CD4-positive, alpha-beta T cell treated with Interleukin-4 for 1 hour (primary cell): ENCODE data around the gene NUBPL.
"Not testable (repeated sequence)": the region's sequence is repeated elsewhere in the genome, so short reads cannot be mapped to it uniquely, and the experiment has no call there.

Source experiments
- DNase-seq, 2 donors: peaks; one replicate each; pipeline ENCODE4 v3.0.0-alpha.2; 2020 to 2022

Gene NUBPL

DNA sequence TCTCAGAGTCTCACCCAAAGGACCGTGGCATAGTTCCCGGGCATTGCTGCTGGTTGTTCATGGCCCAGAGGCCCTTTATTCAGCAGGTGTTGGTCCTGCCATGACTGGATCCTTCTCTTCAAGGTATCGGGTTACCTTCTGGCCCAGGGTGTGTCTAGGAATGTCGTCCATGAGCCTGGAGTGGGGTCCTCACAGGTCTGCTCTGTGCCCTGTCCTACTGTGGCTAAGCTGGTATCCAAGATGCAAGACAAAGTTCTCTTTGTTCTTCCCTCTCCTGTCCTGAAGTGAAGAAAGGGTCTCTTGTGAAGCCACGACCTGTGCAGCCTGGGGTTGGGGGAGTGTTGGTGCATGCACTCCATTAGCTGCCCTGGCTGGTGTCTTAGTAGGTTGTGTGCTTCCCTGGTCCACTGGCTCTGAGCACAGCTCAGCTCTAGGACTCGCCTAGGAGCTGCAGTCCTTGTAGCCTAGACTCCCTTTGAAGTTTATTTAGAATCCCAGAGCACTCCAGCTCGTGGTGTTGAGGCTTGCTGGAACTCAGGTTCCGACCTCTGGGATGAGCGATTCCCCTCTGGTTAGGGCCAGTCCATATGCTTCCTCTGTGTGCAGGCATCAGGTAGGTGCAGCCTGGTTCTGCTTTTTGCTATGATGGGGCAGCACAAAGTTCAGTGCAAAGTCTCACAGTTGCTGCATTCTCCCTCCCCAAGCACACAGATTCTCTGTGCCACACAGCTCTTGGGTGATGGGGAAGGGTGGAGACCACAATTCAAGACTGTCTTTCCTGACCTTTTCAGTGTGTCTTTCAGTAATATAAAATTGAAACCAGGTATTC lies 117.4 kb downstream of the NUBPL start:
- DNase-seq, result no peak

DNA sequence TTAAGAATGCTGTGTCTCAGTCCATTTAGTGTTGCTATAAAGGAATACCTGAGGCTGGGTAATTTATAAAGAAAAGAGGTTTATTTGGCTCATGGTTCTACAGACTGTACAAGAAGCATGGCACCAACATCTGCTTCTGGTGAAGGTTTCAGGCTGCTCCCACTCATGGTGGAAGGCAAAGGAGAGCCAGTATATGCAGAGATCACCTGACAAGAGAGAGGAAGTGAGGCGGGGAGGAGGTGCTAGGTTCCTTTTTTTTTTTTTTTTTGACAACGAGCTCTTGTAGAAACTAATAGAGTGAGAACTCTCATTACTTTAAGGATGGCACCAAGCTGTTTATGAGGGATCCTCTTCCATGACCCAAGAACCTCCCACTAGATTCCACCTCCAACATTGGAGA lies 121.6 kb downstream of the NUBPL start:
- no peak for DNase-seq

DNA sequence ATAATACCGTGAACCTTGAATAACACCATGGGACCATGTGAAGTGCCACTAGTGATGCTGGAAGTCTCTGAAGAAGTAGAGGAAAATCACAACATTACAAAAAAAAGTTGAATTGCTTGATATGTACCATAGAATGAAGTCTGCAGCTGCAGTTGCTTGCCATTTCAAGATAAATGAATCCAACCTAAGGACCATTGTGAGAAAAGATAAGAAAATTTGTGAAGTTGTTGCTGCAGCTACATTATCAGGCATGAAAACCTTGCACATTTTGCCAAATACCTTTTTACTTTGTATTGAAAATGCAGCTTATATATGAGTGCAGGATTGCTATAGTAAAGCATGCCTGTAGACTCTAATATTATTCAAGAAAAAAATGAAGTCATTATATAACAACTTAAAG lies 126.5 kb downstream of the NUBPL start:
- DNase-seq, result no peak

DNA sequence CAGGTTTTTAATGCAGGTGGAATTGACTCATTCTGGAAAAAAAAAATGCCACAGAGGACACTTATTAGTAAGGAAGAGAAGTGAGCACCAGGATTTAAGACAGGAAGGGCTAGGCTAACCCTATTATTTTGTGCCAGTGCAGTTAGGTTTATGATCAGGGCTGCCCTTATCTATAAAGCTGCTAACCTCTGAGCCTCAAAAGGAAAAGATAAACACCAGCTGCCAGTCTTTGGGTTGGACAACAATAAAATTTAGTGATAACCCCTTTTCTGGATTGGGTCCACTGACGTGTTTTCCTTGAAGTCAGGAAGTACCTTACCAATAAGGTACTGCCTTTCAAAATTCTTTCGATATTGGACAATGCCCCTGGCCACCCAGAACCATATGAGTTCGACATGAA lies 128.9 kb downstream of the NUBPL start:
- no peak for DNase-seq

DNA sequence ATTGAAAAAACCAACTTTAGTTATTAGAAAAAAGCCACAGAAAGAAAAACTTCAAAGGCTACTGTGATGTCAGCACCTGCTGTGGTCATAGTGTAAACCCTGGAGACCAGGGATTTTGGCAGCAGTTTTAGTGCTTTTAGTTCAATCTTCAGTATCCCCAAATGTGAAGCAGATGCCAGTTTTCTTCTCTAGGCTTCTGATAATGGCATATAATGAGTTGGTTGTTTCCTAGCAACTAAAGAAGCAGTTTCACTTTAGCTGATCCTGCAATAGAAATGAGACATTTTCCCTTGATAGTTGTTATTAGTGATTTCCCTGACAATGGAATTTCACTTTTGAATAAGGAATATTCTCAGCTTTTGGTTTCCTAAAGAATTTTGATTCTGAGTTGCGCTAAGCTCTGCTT lies 131.2 kb downstream of the NUBPL start:
- DNase-seq, result no peak

DNA sequence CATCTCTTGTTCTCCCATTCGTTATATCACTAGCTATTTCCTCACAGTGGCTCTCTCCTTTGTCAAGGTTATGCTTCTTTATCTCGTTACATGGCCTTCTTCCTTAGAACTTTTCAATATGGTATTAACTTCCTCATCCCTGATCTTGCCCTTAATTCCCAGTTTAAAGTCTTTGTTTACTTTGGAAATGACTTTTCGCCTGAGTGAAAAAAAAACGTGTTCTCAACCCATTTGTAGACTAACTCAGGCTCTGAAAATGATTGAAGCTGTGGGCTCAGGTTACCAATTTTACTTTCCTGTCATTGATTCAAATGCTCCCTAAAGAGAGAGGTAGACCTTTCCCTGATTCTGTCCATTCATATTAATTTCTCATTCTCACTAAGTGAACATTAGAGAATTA lies 135.2 kb downstream of the NUBPL start:
- no peak for DNase-seq

DNA sequence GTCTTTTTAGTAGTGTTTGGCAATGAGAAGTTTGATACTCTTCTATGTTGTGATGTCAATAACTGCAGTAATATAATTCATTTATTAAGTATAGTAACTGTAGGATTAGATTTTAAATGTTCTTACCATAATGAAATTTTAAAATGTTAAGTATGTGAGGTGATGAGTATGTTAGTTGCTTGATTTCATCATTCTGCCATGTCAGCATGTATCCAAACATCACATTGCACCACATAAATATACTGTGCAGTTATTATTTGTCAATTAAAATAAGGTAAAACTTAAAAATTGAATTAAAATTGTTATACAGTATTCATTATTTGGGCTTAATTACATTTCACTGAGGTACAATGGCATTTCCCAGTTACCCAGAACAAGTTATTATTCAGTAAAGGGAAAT lies 138.6 kb downstream of the NUBPL start:
- DNase-seq, result no peak

DNA sequence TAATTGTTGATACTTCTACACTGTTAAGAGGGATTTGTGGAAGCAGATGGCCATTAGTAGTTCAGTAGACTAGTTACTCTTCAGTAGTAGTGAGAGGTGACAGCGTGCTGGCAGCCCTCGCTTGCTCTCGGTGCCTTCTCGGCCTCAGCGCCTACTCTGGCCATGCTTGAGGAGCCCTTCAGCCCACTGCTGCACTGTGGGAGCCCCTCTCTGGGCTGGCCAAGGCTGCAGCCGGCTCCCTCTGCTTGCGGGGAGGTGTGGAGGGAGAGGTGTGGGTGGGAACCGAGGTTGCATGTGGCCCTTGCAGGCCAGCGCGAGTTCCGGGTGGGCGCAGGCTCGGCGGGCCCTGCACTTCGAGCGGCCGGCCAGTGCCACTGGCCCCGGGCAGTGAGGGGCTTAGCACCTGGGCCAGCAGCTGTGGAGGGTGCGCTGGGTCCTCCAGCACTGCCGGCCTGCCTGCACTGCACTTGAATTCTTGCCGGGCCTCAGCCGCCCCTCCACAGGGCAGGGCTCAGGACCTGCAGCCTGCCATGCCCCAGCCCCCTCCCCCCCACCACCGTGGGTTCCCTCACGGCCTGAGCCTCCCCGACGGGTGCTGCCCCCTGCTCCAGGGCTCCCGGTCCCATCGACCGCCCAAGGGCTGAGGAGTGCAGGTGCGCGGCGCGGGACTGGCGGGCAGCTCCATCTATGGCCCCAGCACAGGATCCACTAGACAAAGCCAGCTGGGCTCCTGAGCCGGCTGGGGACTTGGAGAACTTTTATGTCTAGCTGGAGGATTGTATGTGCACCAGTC lies 139.3 kb downstream of the NUBPL start:
- no peak for DNase-seq

DNA sequence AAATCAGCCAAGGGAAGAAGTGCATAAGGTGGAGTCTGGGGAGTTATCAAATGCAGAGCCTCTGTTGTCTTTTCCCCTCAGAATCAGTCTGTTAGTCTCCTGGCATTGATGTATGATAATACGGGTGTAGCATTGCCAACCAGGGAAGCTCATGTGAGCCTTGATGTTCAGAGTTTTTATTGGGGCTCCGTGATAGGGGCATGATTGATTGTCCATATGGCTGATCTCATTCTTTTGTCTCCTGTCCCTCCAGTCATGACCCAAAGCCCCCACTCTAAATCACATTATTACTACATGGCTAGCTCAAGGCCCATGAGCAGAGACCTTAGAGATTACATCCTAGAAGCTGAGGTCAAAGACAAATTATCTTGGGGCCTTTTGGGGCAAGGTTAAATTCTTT lies 140.9 kb downstream of the NUBPL start:
- DNase-seq, result no peak

DNA sequence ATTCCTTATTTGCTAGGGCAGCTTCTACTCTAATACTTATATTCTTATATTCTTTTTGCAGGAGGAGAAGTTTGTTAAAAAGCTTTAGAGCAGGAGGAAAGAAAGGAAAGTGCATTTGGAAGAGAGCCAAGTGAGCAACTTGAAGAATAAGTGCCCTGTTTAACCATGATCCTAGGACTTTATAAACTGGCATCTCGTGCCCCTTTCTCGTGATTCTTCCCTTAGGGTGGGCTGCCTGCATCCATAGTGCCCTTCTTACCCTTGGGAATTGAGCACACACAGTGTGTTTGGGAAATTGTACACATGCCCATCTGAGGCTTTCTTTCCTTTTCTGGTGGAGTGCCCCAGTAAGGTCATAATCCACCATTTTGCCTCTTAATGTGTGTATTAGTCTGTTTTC lies 141.9 kb downstream of the NUBPL start:
- no peak for DNase-seq

DNA sequence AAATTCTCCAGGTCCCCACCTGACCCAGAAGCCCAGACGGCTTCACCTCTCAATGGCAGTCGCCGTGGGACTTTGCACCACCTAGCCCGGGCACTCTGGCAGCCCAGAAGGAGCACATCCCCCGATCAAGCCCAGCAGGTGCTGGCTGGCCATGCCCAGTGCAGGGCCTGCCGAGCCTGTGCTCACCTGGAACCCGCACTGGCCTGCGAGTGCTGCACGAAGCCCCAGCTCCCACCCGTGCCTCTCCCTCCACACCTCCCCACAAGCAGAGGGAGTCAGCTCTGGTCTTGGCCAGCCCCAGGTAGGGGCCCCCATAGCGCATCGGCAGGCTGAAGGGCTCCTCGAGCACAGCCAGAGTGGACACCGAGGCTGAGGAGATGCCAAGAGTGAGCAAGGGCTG lies 144.5 kb downstream of the NUBPL start:
- no peak for DNase-seq

DNA sequence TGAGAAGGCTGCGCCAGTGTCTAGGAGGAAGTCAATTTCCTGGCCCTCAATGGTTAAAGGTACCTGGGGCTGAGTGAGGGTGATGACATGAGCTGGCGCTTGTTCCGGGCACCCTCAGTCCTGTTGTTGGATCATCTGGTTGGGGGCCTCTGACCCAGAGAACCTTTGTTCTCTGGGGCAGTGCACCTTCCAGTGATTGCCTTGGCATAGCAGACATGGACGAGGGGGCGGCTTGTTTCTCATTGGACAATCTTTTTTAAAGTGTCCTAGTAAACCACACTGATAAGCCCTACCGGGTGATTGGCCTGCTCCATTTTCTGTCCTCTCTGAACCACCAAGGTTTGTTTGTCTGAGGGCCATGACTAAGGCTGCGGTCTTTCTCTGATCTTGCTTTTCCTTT lies 147.5 kb downstream of the NUBPL start:
- DNase-seq, result not testable (repeated sequence)

DNA sequence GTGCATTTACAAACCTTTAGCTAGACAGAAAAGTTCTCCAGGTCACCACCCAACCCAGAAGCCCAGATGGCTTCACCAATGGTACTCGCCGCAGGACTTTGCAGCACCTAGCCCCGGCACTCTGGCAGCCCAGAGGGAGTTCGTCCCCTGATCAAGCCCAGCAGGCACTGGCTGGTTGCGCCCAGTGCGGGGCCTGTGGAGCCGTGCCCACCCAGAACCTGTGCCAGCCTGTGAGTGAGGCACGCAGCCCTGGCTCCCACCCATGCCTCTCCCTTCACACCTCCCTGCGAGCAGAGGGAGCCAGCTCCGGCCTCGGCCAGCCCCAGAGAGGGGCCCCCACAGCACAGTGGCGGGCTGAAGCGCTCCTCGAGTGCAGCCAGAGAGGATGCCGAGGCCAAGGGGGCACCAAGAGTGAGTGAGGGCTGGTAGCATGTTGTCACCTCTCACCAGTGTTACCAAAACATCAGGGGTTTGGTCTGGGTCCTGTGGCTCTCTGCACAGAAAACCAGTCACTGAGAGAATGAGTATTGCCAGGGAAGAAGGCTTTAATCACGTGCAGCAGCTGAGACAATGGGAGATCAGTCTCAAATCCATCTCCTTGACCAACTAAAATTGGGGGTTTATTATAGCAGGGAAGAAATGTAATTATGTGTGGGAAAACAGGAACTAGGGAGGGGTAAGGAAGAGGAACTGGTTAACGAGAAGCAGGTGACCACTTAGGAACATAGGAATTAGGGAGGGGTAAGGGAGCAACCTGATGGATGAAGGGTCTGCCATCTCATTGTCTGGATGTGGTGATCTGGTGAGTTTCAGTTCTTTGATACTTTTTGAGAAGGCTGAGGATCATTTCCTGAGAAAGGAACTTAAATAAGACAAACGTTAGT lies 151.3 kb downstream of the NUBPL start:
- no peak for DNase-seq

DNA sequence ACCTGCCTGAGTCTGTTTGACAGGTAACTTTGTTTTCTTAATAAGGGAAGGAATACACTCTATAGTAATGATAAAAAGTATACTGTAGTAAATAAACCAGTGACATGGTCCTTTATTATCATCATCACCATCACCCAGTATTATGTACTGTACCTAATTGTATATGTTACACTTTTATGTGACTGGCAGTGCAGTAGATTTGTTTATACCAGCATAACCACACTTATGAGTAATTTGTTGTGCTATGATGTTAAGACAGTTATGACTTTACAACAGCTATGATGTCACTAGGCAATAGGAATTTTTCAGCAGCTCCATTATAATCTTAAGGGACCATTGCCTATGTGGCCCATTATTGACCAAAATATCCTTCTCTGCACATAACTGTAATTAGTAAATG lies 155.0 kb downstream of the NUBPL start:
- DNase-seq, result no peak

DNA sequence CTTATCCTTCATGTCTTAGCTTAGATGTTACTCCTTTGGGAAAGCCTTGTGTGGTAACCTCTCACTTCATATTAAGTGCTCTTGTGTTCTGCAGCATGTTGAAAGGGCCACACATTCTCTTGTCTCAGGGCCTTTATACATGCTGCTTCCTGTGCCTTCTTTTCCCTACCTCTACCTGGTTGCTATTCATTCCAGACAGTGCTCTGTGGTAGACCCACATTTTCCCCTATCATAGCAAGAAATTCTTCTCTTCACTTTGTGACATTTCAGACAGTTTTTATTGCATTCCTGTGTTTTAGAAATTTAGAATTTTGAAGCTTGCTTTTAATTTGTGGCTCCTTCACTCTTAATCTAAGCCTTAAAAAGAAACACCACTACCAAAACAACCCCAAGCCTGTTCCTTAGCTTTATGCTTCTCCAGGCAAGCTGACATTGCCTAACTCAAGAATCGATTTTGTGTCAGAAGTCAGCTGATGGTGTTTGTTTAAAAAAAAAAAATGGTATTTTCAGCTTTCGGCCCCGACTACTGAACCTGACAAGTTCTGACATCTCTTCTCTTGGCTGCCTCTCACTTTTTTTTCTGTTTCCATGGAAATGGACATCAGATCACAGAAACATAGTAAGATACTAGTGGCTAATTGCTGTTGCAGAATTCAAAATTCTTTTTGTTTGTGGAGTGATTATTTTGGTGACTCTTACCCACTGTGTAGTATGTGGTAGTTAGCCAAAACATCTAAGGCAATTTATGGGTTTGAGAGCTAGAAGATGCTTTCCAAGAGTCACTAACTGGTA lies 156.3 kb downstream of the NUBPL start:
- no peak for DNase-seq

DNA sequence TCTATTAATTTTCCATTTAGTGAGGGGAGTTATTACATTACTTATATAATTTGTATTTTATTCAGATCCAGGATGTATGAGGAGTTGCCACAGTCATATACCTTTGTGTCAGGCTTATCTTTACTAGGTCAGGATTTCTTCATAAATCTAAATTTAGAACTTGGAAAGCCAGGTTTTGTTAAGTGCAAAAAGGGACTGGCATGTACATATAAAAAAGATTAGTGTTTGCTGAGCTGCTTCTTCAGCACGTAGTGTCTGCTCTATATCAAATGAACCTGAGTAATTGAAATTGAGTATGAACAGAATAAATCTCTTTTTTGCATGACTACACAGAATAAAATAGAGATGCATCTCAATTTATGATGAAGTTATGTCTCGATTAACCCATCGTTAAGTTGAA lies 157.4 kb downstream of the NUBPL start:
- DNase-seq, result no peak

DNA sequence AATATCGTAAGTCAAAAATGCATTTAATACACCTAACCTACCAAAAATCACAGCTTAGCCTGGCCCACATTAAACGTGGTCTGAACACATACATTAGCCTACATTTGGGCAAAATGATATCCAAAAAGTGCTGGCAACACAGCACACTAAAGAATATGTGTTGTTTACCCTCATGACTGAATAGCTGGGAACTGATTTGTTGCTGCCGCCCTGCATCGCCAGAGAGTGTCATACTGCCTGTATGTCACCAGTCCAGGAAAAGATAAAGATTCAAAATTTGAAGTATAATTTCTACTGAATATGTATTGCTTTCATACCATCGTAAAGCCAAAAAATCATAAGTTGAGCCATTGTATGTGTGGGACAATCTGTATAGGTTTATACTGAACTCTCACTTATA lies 157.8 kb downstream of the NUBPL start:
- no peak for DNase-seq

DNA sequence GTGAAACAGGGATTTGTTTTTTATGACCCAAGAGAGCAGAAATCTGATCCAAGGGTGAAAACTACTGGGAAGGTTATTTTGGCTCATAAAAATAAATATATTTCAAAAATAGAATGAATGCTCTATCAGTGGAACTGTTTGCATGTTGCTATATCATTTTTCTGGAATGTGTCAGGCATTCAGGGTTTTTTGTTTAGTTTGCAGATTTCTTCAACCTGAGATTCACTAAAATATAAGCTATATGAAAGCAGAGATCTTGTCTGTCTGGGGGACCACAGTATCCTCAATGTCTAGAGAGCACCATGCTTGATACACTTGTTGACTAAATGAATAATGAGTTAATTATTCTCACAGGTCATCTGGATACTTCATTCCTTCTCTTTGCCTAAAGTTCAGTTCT lies 165.1 kb downstream of the NUBPL start:
- no peak for DNase-seq

DNA sequence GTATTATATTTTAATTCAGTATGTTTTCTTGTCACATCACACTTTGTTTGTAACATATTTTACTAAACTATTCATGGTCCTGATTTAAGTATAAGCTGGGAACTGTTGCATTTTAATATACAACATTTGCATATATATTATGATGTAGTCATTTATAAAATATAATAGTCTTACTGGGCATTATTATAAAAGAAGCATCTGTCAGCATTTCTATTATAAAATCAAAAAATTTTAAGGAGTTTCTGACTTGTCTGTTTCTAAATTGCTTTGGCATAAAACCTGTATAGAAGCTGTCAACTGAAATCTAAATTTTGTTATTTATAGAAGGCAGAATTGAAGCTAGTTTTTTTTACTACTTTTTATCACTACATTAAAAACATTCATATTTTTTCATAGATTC lies 166.6 kb downstream of the NUBPL start:
- no peak for DNase-seq

DNA sequence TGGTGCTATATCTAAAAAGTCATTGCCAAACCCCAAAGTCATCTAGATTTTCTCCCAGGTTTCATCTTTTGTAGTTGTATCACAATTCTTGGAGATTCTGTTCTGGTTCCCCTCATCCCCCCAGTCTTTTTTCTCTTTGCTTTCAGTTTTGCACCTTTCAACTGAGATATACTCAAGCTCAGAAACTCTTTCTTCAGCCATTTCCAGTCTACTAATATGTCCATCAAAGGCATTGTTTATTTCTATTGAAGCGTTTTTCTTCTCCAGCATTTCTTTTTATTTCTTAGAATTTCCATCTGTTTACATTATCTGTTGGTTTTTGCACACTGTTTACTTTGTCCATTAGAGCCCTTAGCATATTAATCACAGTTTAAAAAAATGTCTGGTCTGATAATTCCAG lies 179.5 kb downstream of the NUBPL start:
- DNase-seq, result no peak

DNA sequence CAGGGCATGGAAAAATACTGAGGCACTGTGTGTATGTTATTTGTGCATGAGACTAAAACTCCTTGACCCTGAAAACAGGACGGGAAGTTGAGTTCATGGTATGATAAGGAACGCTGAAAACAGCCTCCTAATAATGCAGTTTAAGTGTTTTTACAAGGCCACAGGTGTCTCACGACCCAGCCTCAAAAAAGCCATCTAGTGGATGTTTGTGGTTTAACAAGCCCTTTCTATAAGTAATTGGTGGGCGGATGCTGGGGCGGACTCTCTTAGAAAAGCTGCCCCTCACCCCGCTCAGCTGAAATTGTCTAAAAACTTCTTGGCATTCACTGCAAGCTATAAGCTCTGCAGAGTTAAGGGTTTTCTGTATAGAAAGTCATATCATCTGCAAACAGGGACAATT lies 184.5 kb downstream of the NUBPL start:
- no peak for DNase-seq

DNA sequence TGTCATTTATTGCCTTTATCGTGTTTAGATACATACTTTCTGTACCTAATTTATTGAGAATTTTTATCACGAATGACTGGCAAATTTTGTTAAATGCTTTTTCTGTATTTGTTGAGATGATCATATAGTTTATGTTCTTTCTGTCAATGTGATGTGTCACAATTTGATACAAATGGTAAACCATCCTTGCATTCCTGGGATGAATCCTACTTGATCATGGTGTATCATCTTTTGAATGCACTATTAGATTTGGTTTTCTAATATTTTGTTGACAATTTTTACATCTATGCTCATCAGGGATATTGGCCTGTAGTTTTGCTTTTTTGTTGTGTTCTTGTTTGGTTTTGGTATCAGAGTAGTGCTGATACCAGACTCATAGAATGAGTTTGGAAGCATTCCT lies 185.1 kb downstream of the NUBPL start:
- DNase-seq, result no peak

DNA sequence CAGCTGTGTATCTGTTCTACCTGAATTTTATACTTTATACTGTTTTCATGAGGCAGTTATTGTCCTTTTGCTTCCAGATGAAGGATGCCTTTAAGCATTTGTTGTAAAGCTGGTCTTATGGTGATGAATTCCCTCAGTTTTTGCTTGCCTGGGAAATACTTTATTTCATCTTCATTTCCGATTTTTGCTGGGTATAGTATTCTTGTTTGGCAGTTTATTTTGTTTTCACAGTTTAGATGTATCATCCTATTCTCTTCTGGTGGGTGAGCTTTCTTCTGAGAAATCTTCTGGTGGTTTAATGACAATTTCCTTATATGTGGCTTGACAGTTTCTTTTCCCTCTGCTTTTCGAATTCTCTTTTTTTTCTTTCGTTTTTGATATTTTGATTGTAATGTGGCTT lies 188.1 kb downstream of the NUBPL start:
- no peak for DNase-seq
